ENCODE measurements around the gene ELMO1. TPM values are rescaled to one million over a fixed set of nuclear protein-coding genes. Genes with fewer than 3 reads are reported as not detected.
A peak's percentile ranks its signal among the peaks of the same experiment; 100 is the strongest.

The ELMO1 gene
- total and polyA plus RNA-seq, 8 donors: 18.2 to 55.3 (median 45.6) TPM

- Histone ChIP-seq H3K4me1 (peaks cover 0 to 7% of the 10 kb centered on the region in 2 donors), H3K9me3 (no peaks in the 10 kb centered on the region), H3K27me3 (no peaks in the 10 kb centered on the region), H3K27ac (no peak overlapping the region), H3K4me3 (no peak overlapping the region), H3K36me3 (no peaks in the 10 kb centered on the region)
- intact Hi-C loops (cut with DNase I): no loop called here
- DNase-seq (no peak), ATAC-seq (no peak)
- no peak for TF ChIP-seq CTCF (IDR thresholded peaks at IDR 0.05)
Observed at GRCh38 chr7:37046531-37047079, 402.1 kb downstream of the ELMO1 start.

DNA sequence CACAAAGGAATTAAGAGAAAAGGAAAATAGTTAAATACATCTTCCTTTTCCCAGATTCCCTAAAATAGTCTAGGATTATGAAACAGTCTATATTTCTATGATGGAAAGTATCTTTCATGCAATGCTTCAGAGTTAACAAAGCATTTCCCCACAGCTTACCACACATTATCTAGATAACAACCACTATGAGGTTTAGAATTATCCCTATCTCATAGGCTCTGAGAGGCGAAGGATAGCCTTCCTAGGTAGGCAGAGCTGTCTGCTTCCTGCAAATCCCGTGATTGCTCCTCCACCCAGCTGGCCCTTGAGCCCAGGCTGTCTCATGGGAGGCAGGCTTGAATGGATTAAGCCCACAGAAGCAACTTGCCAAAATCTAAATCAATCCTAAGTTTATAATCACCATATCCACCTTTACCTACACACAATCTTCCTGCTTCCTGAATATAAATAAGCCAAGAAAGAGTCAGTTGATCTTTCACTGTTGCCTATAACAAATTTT, 402.9 kb downstream of the ELMO1 start:
- DNase-seq (no peak), ATAC-seq (no peak)
- peaks cover 0 to 7% of the 10 kb centered on the region in 2 donors for H3K4me1 ChIP-seq
- peak overlapping the region in 1 of 2 donors; percentile 10 for H3K27ac ChIP-seq
- no peak for TF ChIP-seq CTCF (IDR thresholded peaks at IDR 0.05)
- no peaks in the 10 kb centered on the region for H3K9me3 ChIP-seq
- no peaks in the 10 kb centered on the region for H3K36me3 ChIP-seq
- intact Hi-C loops (cut with DNase I): no loop called here
- H3K27me3 ChIP-seq: no peaks in the 10 kb centered on the region
- H3K4me3 ChIP-seq: no peak overlapping the region

GRCh38 chr7:37041461-37041860, 407.2 kb downstream of the ELMO1 start:
- Histone ChIP-seq H3K36me3 (no peaks in the 10 kb centered on the region), H3K27me3 (no peaks in the 10 kb centered on the region), H3K27ac (no peak overlapping the region), H3K9me3 (peaks cover 0 to 14% of the 10 kb centered on the region in 2 donors), H3K4me1 (peaks cover 0 to 7% of the 10 kb centered on the region in 2 donors), H3K4me3 (no peak overlapping the region)
- ATAC-seq (no peak), DNase-seq (no peak)
- intact Hi-C loops (cut with DNase I): no loop called here
- TF ChIP-seq CTCF (IDR thresholded peaks at IDR 0.05): no peak

DNA sequence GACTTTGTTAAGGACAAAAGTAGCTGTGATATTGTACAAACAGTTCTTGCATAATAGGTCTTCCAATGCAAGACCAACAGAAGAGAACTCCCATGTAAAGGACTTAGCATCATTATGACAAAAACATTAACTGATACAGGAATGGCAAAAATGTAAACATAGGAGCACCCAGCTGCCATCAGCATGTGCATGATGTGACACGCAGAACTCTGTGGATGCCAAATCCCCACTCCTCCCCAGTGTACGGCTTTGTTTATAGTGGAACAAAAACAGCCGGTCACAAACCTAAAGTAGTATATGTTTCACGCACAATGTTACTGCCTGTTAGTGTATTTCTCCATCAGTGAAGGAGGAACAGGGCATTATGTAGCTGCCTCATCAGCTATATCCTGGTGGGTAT, 408.3 kb downstream of the ELMO1 start:
- Histone ChIP-seq H3K4me3 (no peak overlapping the region), H3K27ac (no peak overlapping the region), H3K36me3 (no peaks in the 10 kb centered on the region), H3K9me3 (peaks cover 0 to 14% of the 10 kb centered on the region in 2 donors), H3K4me1 (peaks cover 0 to 2% of the 10 kb centered on the region in 2 donors), H3K27me3 (no peaks in the 10 kb centered on the region)
- intact Hi-C loops (cut with DNase I): no loop called here
- no peak for ATAC-seq
- TF ChIP-seq CTCF (IDR thresholded peaks at IDR 0.05): no peak
- DNase-seq: no peak

GRCh38 chr7:37039131-37039749, 409.4 kb downstream of the ELMO1 start:
- intact Hi-C loops (cut with DNase I): no loop called here
- Histone ChIP-seq H3K36me3 (no peaks in the 10 kb centered on the region), H3K4me3 (no peak overlapping the region), H3K4me1 (no peaks in the 10 kb centered on the region), H3K9me3 (peaks cover 0 to 14% of the 10 kb centered on the region in 2 donors), H3K27ac (no peak overlapping the region), H3K27me3 (no peaks in the 10 kb centered on the region)
- no peak for TF ChIP-seq CTCF (IDR thresholded peaks at IDR 0.05)
- ATAC-seq (no peak), DNase-seq (no peak)

Measured in left lung (tissue), 10 donors.